Endodermal cell (in vitro differentiated cells): ENCODE data around the gene SLC46A1. TPM values are rescaled to one million over a fixed set of nuclear protein-coding genes. Genes with fewer than 3 reads are reported as not detected.

Experiments used
- DNase-seq: peaks from one replicate; pipeline ENCODE4 v3.0.0-alpha.2; 2017
- H3K27ac ChIP-seq: 2 replicates; pipeline ENCODE4 v1.5.1; 2013; ENCODE audit warnings: mild to moderate bottlenecking, low read depth, low read length, moderate library complexity
- H3K27me3 ChIP-seq: 2 replicates; pipeline ENCODE4 v1.6.1; 2013; ENCODE audit warnings: mild to moderate bottlenecking, low read length, moderate library complexity; ENCODE audit not compliant: insufficient read depth, control insufficient read depth, poor library complexity, severe bottlenecking
- H3K36me3 ChIP-seq: 2 replicates; pipeline ENCODE4 v1.7.0; 2013; ENCODE audit warnings: mild to moderate bottlenecking, low read length, moderate library complexity; ENCODE audit not compliant: control insufficient read depth, insufficient read depth
- H3K4me1 ChIP-seq: one replicate; pipeline ENCODE4 v1.7.0; 2013; ENCODE audit warnings: low read length; ENCODE audit not compliant: control insufficient read depth, insufficient read depth
- H3K4me3 ChIP-seq: 2 replicates; pipeline ENCODE4 v1.5.1; 2013; ENCODE audit warnings: mild to moderate bottlenecking, low read length, moderate library complexity
- H3K9ac ChIP-seq: 2 replicates; pipeline ENCODE4 v1.6.1; 2013; ENCODE audit warnings: mild to moderate bottlenecking, low read length, moderate library complexity; ENCODE audit not compliant: poor library complexity, severe bottlenecking; ENCODE audit errors: extremely low read depth
- H3K9me3 ChIP-seq: 2 replicates; pipeline ENCODE4 v1.6.1; 2013; ENCODE audit warnings: mild to moderate bottlenecking, low read length, moderate library complexity; ENCODE audit not compliant: control insufficient read depth
- H3K27ac Mint-ChIP-seq: 2 replicates; pipeline ENCODE4 v1.8.0; 2020; ENCODE audit warnings: mixed read lengths
- H3K27me3 Mint-ChIP-seq: 2 replicates; pipeline ENCODE4 v1.8.0; 2021; ENCODE audit warnings: mild to moderate bottlenecking, mixed read lengths; ENCODE audit not compliant: insufficient read depth
- H3K36me3 Mint-ChIP-seq: 2 replicates; pipeline ENCODE4 v1.8.0; 2020; ENCODE audit warnings: low read depth, mixed read lengths
- H3K4me1 Mint-ChIP-seq: 2 replicates; pipeline ENCODE4 v1.8.0; 2020; ENCODE audit warnings: mixed read lengths
- H3K4me3 Mint-ChIP-seq: 2 replicates; pipeline ENCODE4 v1.8.0; 2020; ENCODE audit warnings: mild to moderate bottlenecking, moderate library complexity, mixed read lengths
- H3K9me3 Mint-ChIP-seq: 2 replicates; pipeline ENCODE4 v1.8.0; 2020; ENCODE audit warnings: mild to moderate bottlenecking, mixed read lengths
- WGBS, 2 experiments: methylation state at CpG; one replicate each; pipeline versions ENCODE4 v1.1.5 to v1.1.7; 2013; ENCODE audit warnings: missing lambda C conversion rate in 2 of 2, mixed read lengths in 1 of 2; ENCODE audit not compliant: insufficient coverage in 1 of 2, insufficient read length in 1 of 2; 5-methylcytosine and 5-hydroxymethylcytosine counted together
- total RNA-seq, 2 donors: library from RNA; stranded (reverse); fragmentation: NEBNext Ultra II Directional in 1 of 2; extraction: Animal tissue kit (Norgen Biotek cat#: 25700) in 1 of 2; gene quantifications; 2 replicates in 1 of 2; 3 replicates in 1 of 2; pipeline ENCODE4 v1.2.1, GENCODE V29; 2021
- TF ChIP-seq, protein P1 (sequence below): fragments of 200-600 bp; sonication (generic); conservative IDR thresholded peaks from 2 replicates; pipeline ENCODE4 v1.5.0; 2021; ENCODE audit warnings: antibody characterized with exemption, mild to moderate bottlenecking

SLC46A1 gene
- total RNA-seq, 2 donors from 2014 or later: 6.9 to 10.9 TPM

- H3K36me3 ChIP-seq: no peaks in the 10 kb centered on the region
- WGBS, 2 experiments: 0 to 1% methylated on average over 24 to 78 of the region's 80 CpGs
- H3K4me3 Mint-ChIP-seq: peak within 1 kb of the TSS; percentile 51
- H3K27me3 ChIP-seq: peaks cover 50% of the 10 kb centered on the region
- H3K9me3 ChIP-seq: no peaks in the 10 kb centered on the region
- peak within 1 kb of the TSS; percentile 65 for H3K4me3 ChIP-seq
- H3K4me1 ChIP-seq: peaks cover 12% of the 10 kb centered on the region
- peak; percentile 100 for DNase-seq
- H3K9me3 Mint-ChIP-seq: no peaks in the 10 kb centered on the region
- no peak within 1 kb of the TSS for H3K9ac ChIP-seq
- peaks cover 2% of the 10 kb centered on the region for H3K36me3 Mint-ChIP-seq
- peaks cover 49% of the 10 kb centered on the region for H3K27me3 Mint-ChIP-seq
- H3K4me1 Mint-ChIP-seq: peaks cover 17% of the 10 kb centered on the region
- peak within 1 kb of the TSS; percentile 87 for H3K27ac ChIP-seq
- H3K27ac Mint-ChIP-seq: peak within 1 kb of the TSS; percentile 98
- TF ChIP-seq, protein P1, sequence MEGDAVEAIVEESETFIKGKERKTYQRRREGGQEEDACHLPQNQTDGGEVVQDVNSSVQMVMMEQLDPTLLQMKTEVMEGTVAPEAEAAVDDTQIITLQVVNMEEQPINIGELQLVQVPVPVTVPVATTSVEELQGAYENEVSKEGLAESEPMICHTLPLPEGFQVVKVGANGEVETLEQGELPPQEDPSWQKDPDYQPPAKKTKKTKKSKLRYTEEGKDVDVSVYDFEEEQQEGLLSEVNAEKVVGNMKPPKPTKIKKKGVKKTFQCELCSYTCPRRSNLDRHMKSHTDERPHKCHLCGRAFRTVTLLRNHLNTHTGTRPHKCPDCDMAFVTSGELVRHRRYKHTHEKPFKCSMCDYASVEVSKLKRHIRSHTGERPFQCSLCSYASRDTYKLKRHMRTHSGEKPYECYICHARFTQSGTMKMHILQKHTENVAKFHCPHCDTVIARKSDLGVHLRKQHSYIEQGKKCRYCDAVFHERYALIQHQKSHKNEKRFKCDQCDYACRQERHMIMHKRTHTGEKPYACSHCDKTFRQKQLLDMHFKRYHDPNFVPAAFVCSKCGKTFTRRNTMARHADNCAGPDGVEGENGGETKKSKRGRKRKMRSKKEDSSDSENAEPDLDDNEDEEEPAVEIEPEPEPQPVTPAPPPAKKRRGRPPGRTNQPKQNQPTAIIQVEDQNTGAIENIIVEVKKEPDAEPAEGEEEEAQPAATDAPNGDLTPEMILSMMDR: no peak
Measured at GRCh38 chr17:28371245-28372202, 34.5 kb downstream of the SLC46A1 start, which contains the start of gene SARM1. Gene SARM1, plus strand, starts transcription at chr17:28371694. Its CDS starts 339 bp downstream, at chr17:28372033.

- no peak overlapping the region for H3K27ac ChIP-seq
Measured at GRCh38 chr17:28370744-28371103, 35.3 kb downstream of the SLC46A1 start.

GRCh38 chr17:28370035-28370743 lies 35.8 kb downstream of the SLC46A1 start, which contains the start of gene VTN:
Gene VTN, minus strand, starts transcription at chr17:28370307. Its CDS starts 104 bp downstream, at chr17:28370203.
- TF ChIP-seq, protein P1: peak; percentile 53
- peak within 1 kb of the TSS; percentile 51 for H3K4me3 Mint-ChIP-seq
- H3K36me3 Mint-ChIP-seq: peaks cover 4% of the 10 kb centered on the region
- Histone ChIP-seq H3K4me3 (peak within 1 kb of the TSS; percentile 65), H3K9me3 (no peaks in the 10 kb centered on the region), H3K36me3 (no peaks in the 10 kb centered on the region), H3K27ac (no peak within 1 kb of the TSS), H3K4me1 (peaks cover 12% of the 10 kb centered on the region), H3K9ac (no peak within 1 kb of the TSS), H3K27me3 (peaks cover 55% of the 10 kb centered on the region)
- DNase-seq: peak; percentile 96
- H3K9me3 Mint-ChIP-seq: no peaks in the 10 kb centered on the region
- peaks cover 17% of the 10 kb centered on the region for H3K4me1 Mint-ChIP-seq
- H3K27ac Mint-ChIP-seq: peak within 1 kb of the TSS; percentile 98
- peaks cover 44% of the 10 kb centered on the region for H3K27me3 Mint-ChIP-seq
- WGBS, 2 experiments: 15 to 39% methylated on average over 3 to 8 of the region's 8 CpGs

More at GRCh38 chr17:28370744-28371103, 35.3 kb downstream of the SLC46A1 start:
- no peak for DNase-seq
- H3K9me3 ChIP-seq: no peaks in the 10 kb centered on the region
- peak overlapping the region; percentile 98 for H3K27ac Mint-ChIP-seq
- H3K36me3 Mint-ChIP-seq: peaks cover 4% of the 10 kb centered on the region
- H3K4me1 Mint-ChIP-seq: peaks cover 17% of the 10 kb centered on the region
- H3K4me1 ChIP-seq: peaks cover 12% of the 10 kb centered on the region
- TF ChIP-seq, protein P1: no peak
- no peaks in the 10 kb centered on the region for H3K9me3 Mint-ChIP-seq
- H3K4me3 ChIP-seq: peak overlapping the region; percentile 65
- H3K27me3 Mint-ChIP-seq: peaks cover 44% of the 10 kb centered on the region
- H3K4me3 Mint-ChIP-seq: peak overlapping the region; percentile 51
- WGBS, 2 experiments: 79 to 100% methylated on average over 1 of the region's 1 CpG
- H3K27me3 ChIP-seq: peaks cover 51% of the 10 kb centered on the region
- H3K9ac ChIP-seq: no peak overlapping the region
- no peaks in the 10 kb centered on the region for H3K36me3 ChIP-seq
